Sigmoid colon (tissue), 4 donors: Measurements from ENCODE around the gene LAMTOR2.

Experiments
- CTCF ChIP-seq, 4 experiments: fragments of 450-650 bp in 3 of 4; fragments of 200-600 bp in 1 of 4; IDR thresholded peaks; one replicate each; pipeline ENCODE4 v1.5.1; 2016 to 2019; ENCODE audit warnings: antibody characterized with exemption in 4 of 4, mild to moderate bottlenecking in 3 of 4, moderate library complexity in 2 of 4
- POLR2AphosphoS5 ChIP-seq, 4 donors: sonication (generic); formaldehyde crosslinking; IDR thresholded peaks; one replicate each; pipeline ENCODE4 v1.6.1; 2017; ENCODE audit warnings: antibody characterized with exemption in 4 of 4

- TF ChIP-seq CTCF (IDR thresholded peaks at IDR 0.05) (no peak), POLR2AphosphoS5 (IDR thresholded peaks at IDR 0.05) (no peak)
Measured at GRCh38 chr1:156080863-156081179, 26.2 kb downstream of the LAMTOR2 start.
